Endothelial cell of umbilical vein (primary cell): ENCODE data around the gene SLC47A1. TPM values are rescaled to one million over a fixed set of nuclear protein-coding genes. Genes with fewer than 3 reads are reported as not detected.

Experiments used
- BruUV-seq: library from RNA; stranded (reverse); fragments of 400-500 nt; replicated peaks from 2 replicates; lab custom pipeline; 2021; lab: Mats Ljungman, UMichigan
- CTCF ChIA-PET: fragments of 300-600, 350-600 bp; sonication (Branson Sonifier 250); formaldehyde crosslinking; loops from one replicate; lab custom pipeline; 2021; ENCODE audit warnings: antibody characterized with exemption, inconsistent platforms; lab: Charles Lee
- POLR2A ChIA-PET: fragments of 300-600, 350-600 bp; sonication (Branson Sonifier 250); formaldehyde crosslinking; loops from one replicate; lab custom pipeline; 2021; ENCODE audit warnings: antibody characterized with exemption, inconsistent platforms; lab: Charles Lee
- DNase-seq: peaks from one replicate; pipeline ENCODE4 v3.0.0-alpha.2; 2011; ENCODE audit warnings: low read depth, low spot score
- FAIRE-seq: peaks from 2 replicates; lab custom pipeline; 2011; peaks lifted over from hg19 to GRCh38; lab: Jason Lieb, UNC
- H2AFZ ChIP-seq: 2 replicates; pipeline ENCODE4 v1.6.0; 2012; ENCODE audit warnings: low read depth, low read length, control low read depth, inconsistent platforms
- H3K27ac ChIP-seq: 2 replicates; pipeline ENCODE4 v1.5.1; 2011; ENCODE audit warnings: low read depth, mild to moderate bottlenecking, control low read depth, low read length, moderate library complexity; ENCODE audit not compliant: insufficient read depth
- H3K27me3 ChIP-seq, 2 experiments: 2 replicates each; pipeline versions ENCODE4 v1.6.0 to v1.6.1; 2011; ENCODE audit warnings: low read length in 2 of 2, mixed read lengths in 1 of 2; ENCODE audit not compliant: control insufficient read depth in 2 of 2, insufficient read depth in 2 of 2
- H3K36me3 ChIP-seq, 2 experiments: 2 replicates in 1 of 2; 3 replicates in 1 of 2; pipeline ENCODE4 v1.5.1; 2011; ENCODE audit warnings: low read length in 2 of 2, mild to moderate bottlenecking in 1 of 2, moderate library complexity in 1 of 2; ENCODE audit not compliant: control insufficient read depth in 2 of 2, insufficient read depth in 2 of 2; ENCODE audit errors: extremely low read depth in 1 of 2
- H3K4me1 ChIP-seq: 3 replicates; pipeline ENCODE4 v1.5.1; 2011; ENCODE audit warnings: mild to moderate bottlenecking, low read length; ENCODE audit not compliant: control insufficient read depth, insufficient read depth; ENCODE audit errors: extremely low read depth
- H3K4me2 ChIP-seq: 2 replicates; pipeline ENCODE4 v1.6.1; 2011; ENCODE audit warnings: low read length, control low read depth, mixed read lengths; ENCODE audit not compliant: insufficient read depth
- H3K4me3 ChIP-seq, 3 experiments: fragments of 200-600 bp in 1 of 3; sonication (generic), shearing (Covaris generic) in 1 of 3; replicated peaks in 1 of 3; 2 replicates each; pipeline ENCODE4 v1.5.1; 2011 to 2016; ENCODE audit warnings: control low read depth in 3 of 3, low read length in 3 of 3, mild to moderate bottlenecking in 2 of 3, inconsistent platforms in 1 of 3, low read depth in 1 of 3, moderate library complexity in 1 of 3; ENCODE audit not compliant: insufficient read depth in 1 of 3
- H3K79me2 ChIP-seq: 2 replicates; pipeline ENCODE4 v1.6.0; 2012; ENCODE audit warnings: low read length, inconsistent platforms; ENCODE audit not compliant: control insufficient read depth, insufficient read depth
- H3K9ac ChIP-seq: replicated peaks from 2 replicates; pipeline ENCODE3; 2011; ENCODE audit warnings: low read length, control low read depth; ENCODE audit not compliant: insufficient read depth; ENCODE audit errors: extremely low read depth
- H3K9me1 ChIP-seq: replicated peaks from 3 replicates; pipeline ENCODE4 v1.6.0; 2011; ENCODE audit warnings: mild to moderate bottlenecking, low read length; ENCODE audit not compliant: control insufficient read depth, insufficient read depth; ENCODE audit errors: extremely low read depth
- H3K9me3 ChIP-seq: replicated peaks from 2 replicates; pipeline ENCODE4 v1.5.1; 2012; ENCODE audit warnings: low read length, inconsistent platforms; ENCODE audit not compliant: control insufficient read depth, insufficient read depth
- H4K20me1 ChIP-seq: replicated peaks from 2 replicates; pipeline ENCODE3; 2011; ENCODE audit warnings: mild to moderate bottlenecking, low read length; ENCODE audit not compliant: control insufficient read depth, insufficient read depth; ENCODE audit errors: extremely low read depth
- CTCF ChIP-seq, 2 donors: IDR thresholded peaks; 1 replicate in 1 of 2; 2 replicates in 1 of 2; pipeline ENCODE4 v1.5.1; 2011; ENCODE audit warnings: low read length in 2 of 2, mild to moderate bottlenecking in 2 of 2, moderate library complexity in 2 of 2, control low read depth in 1 of 2, inconsistent platforms in 1 of 2, low read depth in 1 of 2; ENCODE audit not compliant: insufficient read depth in 1 of 2; ENCODE audit errors: extremely low read depth in 1 of 2
- EZH2 ChIP-seq: IDR thresholded peaks from 2 replicates; pipeline ENCODE4 v1.6.1; 2012; ENCODE audit warnings: borderline replicate concordance, low read depth, mild to moderate bottlenecking, moderate library complexity, low read length, inconsistent platforms; ENCODE audit not compliant: severe bottlenecking
- FOS ChIP-seq: IDR thresholded peaks from 2 replicates; pipeline ENCODE4 v1.6.1; 2011; ENCODE audit warnings: mild to moderate bottlenecking, low read length, moderate library complexity, borderline replicate concordance; ENCODE audit not compliant: insufficient read depth
- GATA2 ChIP-seq: IDR thresholded peaks from 2 replicates; pipeline ENCODE4 v1.7.0; 2011; ENCODE audit warnings: low read depth, mild to moderate bottlenecking, moderate library complexity, mixed read lengths, low read length; ENCODE audit not compliant: insufficient read length, insufficient read depth
- JUN ChIP-seq: IDR thresholded peaks from 2 replicates; pipeline ENCODE4 v1.6.1; 2011; ENCODE audit warnings: borderline replicate concordance, low read depth; ENCODE audit not compliant: insufficient read length, insufficient read depth
- MAX ChIP-seq: IDR thresholded peaks from 2 replicates; pipeline ENCODE4 v1.6.1; 2011; ENCODE audit not compliant: insufficient read depth, insufficient read length
- MYC ChIP-seq: IDR thresholded peaks from one replicate; pipeline ENCODE4 v1.6.1; 2011; ENCODE audit warnings: mild to moderate bottlenecking, low read depth, low read length
- POLR2A ChIP-seq: IDR thresholded peaks from 2 replicates; pipeline ENCODE4 v1.6.1; 2012; ENCODE audit warnings: low read depth, mild to moderate bottlenecking, control low read depth, low read length
- POLR2AphosphoS5 ChIP-seq: IDR thresholded peaks from 2 replicates; pipeline ENCODE4 v1.6.1; 2012; ENCODE audit warnings: low read depth, mild to moderate bottlenecking, control low read depth, low read length, moderate library complexity; ENCODE audit not compliant: insufficient read depth
- dilution Hi-C: fragments of 300-500 bp; cut with MboI; formaldehyde crosslinking; loops from one replicate; pipeline ENCODE4 v1.15.0; 2019; ENCODE audit warnings: low sequenced_read_pairs; ENCODE audit not compliant: extremely low pct_ligation_motif_present
- intact Hi-C: fragments of 100-400 bp; cut with micrococcal nuclease; formaldehyde crosslinking; loops from one replicate; pipeline ENCODE4 v1.10.0; 2022
- polyA plus RNA-seq, 4 experiments: library from polyadenylated mRNA; depleted of rRNA in 3 of 4; stranded (reverse) in 3 of 4; unstranded in 1 of 4; fragments of >200 nt; gene quantifications; 2 replicates each; pipeline versions ENCODE4 v1.2.1 to v1.2.3, GENCODE V29; 2011 to 2012; ENCODE audit warnings: missing spikeins in 1 of 4
- total RNA-seq: library from RNA; stranded (reverse); gene quantifications from 2 replicates; pipeline ENCODE4 v1.2.3, GENCODE V29; 2021

The SLC47A1 gene
- total and polyA plus RNA-seq, 2 donors (not counting 3 experiments of a cell fraction or from before 2014, with no cell fraction given) = 3.3 to 6.9 TPM

- BruUV-seq = no TSS peak
- Histone ChIP-seq H3K4me3 (no peak overlapping the region), H3K9ac (no peak overlapping the region), H2AFZ (no peak overlapping the region), H4K20me1 (no peaks in the 10 kb centered on the region), H3K27me3 (no peaks in the 10 kb centered on the region), H3K4me1 (no peaks in the 10 kb centered on the region), H3K36me3 (no peaks in the 10 kb centered on the region), H3K79me2 (no peaks in the 10 kb centered on the region), H3K9me1 (no peaks in the 10 kb centered on the region), H3K9me3 (no peaks in the 10 kb centered on the region), H3K27ac (no peak overlapping the region), H3K4me2 (no peak overlapping the region)
- ChIA-PET POLR2A (no interaction called here), CTCF (no interaction called here)
- intact Hi-C loops = no loop called here
- dilution Hi-C loops = no loop called here
- DNase-seq = no peak
- no peak for FAIRE-seq
- TF ChIP-seq MYC = no peak
- no peak for TF ChIP-seq POLR2AphosphoS5
- TF ChIP-seq JUN = no peak
- no peak for TF ChIP-seq CTCF (IDR thresholded peaks at IDR 0.05; ENCODE audit: extremely low read depth in 1 of 2, insufficient read depth in 1 of 2, low read depth in 1 of 2, low read length in 2 of 2)
- no peak for TF ChIP-seq MAX
- TF ChIP-seq GATA2 = no peak
Measured at GRCh38 chr17:19596869-19597268, 63.2 kb downstream of the SLC47A1 start.

GRCh38 chr17:19610311-19610710 is 76.7 kb downstream of the SLC47A1 start:
- Histone ChIP-seq H3K27me3 (no peaks in the 10 kb centered on the region), H3K36me3 (no peaks in the 10 kb centered on the region), H2AFZ (no peak overlapping the region), H3K9me1 (no peaks in the 10 kb centered on the region), H3K79me2 (no peaks in the 10 kb centered on the region), H3K9me3 (no peaks in the 10 kb centered on the region), H3K27ac (no peak overlapping the region), H4K20me1 (no peaks in the 10 kb centered on the region), H3K4me1 (no peaks in the 10 kb centered on the region), H3K4me3 (no peak overlapping the region), H3K4me2 (no peak overlapping the region), H3K9ac (no peak overlapping the region)
- CTCF ChIA-PET = interaction anchor here (1.0 to 1.8 kb wide), 2 partner anchors 35 to 38 kb away, joined by 3 to 5 read pairs; partner anchors contain the start of gene ALDH3A2
- BruUV-seq = no TSS peak
- dilution Hi-C loops (no loop called here), intact Hi-C loops (no loop called here)
- POLR2A ChIA-PET = no interaction called here
- FAIRE-seq (no peak), DNase-seq (no peak)
- TF ChIP-seq EZH2 = no peak
- no peak for TF ChIP-seq MAX
- TF ChIP-seq GATA2 = no peak
- TF ChIP-seq FOS = no peak
- no peak for TF ChIP-seq CTCF (IDR thresholded peaks at IDR 0.05; ENCODE audit: extremely low read depth in 1 of 2, insufficient read depth in 1 of 2, low read depth in 1 of 2, low read length in 2 of 2)
- TF ChIP-seq JUN = no peak
- TF ChIP-seq POLR2AphosphoS5 = no peak
- no peak for TF ChIP-seq POLR2A
- no peak for TF ChIP-seq MYC
